Putamen (tissue), 1 donor: ENCODE measurements around the gene UBA5.

Experiments
- DNase-seq: peaks from one replicate; pipeline ENCODE4 v3.0.0-alpha.2; 2016; ENCODE audit warnings: low spot score

The UBA5 gene

GRCh38 chr3:132654190-132654589 is 5.9 kb upstream of the UBA5 start:
- DNase-seq: no peak

DNA sequence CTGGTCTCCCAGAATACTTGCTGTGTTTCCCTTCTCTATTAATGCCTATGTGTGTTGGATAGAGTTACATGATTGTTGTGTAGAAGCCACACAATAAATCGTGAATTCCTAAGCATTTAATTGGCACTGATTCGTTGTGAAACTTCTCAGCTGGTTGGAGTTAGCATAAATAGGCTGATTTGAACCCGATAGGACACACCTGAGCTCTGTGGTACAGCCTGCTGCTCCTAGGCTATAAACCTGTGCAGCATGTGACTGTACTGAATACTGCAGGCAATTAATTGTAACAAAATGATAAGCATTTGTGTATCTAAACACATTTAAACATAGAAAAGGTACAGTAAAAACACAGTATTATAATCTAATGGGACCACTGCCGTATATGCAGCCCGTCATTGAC is 5.4 kb upstream of the UBA5 start:
- no peak for DNase-seq

DNA sequence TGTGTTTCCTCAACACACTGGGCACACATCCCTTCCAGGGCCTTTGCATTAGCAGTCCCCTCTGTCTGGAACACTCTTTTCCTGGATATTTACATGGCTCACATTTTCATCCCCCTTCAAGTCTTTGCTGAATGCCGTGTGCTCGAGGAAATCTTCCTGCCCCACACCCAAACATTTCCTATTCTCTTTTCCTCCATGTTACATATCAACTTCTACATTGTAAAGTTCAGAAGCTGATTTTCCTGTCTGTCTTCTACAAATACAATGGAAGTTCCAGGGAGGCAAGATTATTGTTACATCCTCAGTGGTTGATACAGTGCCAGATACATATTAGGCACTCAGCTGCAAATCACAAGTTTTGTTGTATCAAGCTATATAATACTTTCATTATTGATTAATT is 4.7 kb upstream of the UBA5 start:
- no peak for DNase-seq

- no peak for DNase-seq
These were observed 2.0 kb upstream of the UBA5 start for GRCh38 chr3:132657869-132658747.

DNA sequence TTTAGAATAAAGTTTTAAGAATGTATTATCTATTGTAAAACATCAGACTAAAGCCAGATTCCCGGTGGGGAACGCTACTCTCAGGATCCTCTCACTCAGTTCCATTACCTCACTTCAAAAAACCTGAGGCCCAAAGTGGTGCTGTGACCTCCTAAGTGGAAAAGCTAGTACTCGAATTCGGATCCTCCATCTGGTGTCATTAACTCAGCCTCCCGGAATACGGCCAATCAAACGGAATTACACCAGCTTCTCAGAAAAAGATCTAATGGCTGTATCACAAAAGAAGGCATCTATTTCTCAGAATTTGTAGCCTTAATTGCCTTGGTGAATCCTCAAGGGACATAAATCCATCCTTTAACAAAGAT is 1.1 kb upstream of the UBA5 start:
- DNase-seq: peak; percentile 4

GRCh38 chr3:132659365-132660051 is 621 bp upstream of the UBA5 start, which contains the start of gene ACAD11:
Gene ACAD11 (minus strand): TSS chr3:132659809. CDS start chr3:132659751, 58 bp downstream.
- DNase-seq: peak; percentile 44

DNA sequence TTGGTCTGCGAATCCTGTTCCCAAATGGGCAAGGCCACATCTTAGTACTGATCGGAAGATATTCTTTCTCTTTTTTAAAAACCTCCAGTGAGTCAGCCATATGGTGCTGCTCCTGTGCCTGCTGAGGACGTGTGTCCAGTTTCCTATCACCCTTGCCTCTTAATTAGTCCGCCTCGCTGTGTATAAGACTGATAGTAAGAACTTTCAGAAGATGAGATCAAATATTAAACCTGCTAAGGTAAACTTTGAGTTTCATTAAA is 612 bp downstream of the UBA5 start:
- no peak for DNase-seq

- no peak for DNase-seq
These were observed 972 bp downstream of the UBA5 start for GRCh38 chr3:132661101-132661500.

DNA sequence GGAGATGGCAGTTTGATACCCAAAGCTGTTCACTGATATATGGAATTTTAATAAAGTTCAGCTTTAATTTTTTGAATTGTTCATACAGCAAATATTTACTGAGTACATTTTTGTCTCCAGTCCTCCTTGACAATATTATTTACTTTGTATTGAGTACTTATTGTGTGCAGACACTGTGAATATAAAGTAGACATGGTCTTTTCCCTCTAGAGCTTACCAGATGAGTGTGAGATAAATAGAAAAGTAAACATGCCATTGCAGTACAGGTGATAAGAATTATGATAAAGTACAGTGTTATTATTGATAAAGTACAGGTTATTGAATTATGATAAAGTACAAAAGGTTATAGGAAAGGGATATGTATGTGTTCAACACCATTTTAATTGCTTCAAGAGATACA is 2.1 kb downstream of the UBA5 start:
- no peak for DNase-seq

GRCh38 chr3:132665230-132665745 is 5.2 kb downstream of the UBA5 start:
- DNase-seq: no peak

DNA sequence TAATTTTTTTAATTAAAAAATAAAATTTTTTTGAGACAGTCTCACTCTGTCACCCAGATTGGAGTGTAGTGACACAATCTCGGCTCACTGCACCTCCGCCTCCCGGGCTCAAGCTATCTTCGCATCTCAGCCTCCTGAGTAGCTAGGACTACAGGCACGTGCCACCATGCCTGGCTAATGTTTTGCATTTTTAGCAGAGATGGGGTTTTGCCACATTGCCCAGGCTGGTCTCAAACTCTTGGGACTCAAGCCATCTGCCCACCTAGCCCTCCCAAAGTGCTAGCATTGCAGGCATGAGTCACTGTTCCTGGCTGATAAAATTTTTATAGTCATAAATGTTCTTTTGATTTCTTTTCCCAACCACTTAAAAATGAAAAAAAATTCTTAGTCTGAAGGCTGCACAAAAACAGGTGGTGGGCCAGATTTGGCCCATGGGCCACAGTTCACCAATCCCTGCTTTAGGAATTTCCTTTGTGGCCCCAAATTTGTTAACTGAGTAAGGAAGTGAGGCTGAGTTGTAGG is 9.2 kb downstream of the UBA5 start:
- no peak for DNase-seq

DNA sequence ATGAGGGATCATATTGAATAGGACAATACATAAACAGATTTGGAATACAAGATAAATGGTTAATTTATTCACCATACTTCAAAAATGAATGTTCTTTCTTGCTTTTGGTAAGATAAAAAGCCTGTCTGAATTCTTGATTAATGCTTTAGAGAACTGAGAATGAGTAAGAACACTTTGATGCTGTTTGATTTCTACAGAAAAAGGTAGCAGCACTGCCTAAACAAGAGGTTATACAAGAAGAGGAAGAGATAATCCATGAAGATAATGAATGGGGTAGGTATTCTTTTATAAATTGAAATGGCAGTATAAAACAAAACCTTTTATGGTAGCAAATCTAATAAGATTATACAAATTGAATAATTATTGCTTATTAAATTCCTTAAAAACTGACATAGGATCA is 15.3 kb downstream of the UBA5 start:
- no peak for DNase-seq

GRCh38 chr3:132679911-132680310 is 19.8 kb downstream of the UBA5 start:
- no peak for DNase-seq

GRCh38 chr3:132681421-132681820 is 21.3 kb downstream of the UBA5 start:
- no peak for DNase-seq

DNA sequence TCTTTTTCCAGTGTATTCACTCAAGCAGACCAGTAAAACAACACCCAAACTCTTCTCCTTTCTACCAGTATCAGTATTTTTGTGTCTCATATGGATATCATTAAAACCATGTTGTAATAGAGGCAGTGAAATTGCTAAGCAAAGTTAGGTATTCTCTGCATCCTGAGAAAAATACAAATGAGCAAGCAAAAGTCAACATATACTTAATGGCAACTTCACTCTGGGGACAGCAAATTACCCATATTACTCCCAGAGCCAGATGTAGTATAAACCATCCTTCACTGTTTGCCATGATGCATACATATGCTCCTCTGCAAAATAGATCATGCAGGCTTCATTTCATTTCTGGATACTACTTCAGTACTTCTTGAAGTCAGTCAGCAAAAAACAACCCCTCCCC is 22.1 kb downstream of the UBA5 start:
- DNase-seq: no peak

DNA sequence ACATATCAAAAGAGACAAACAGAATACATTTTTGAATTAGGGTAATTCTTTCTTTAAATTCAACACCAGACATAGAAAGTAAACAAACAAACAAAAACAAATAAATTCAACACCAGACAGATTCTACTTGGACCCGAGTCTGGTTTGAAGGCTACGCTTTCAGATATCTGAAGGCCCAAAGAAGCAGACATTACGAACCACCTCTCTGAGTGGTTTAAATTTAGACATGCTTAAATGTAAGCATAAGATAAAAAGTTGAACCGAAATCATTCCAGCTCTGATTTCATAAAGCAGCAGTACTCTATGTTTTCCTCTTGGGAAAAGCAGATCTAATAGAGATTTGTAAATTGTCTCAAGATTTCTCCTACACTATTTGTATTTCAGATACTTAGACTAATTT is 29.9 kb downstream of the UBA5 start:
- no peak for DNase-seq

DNA sequence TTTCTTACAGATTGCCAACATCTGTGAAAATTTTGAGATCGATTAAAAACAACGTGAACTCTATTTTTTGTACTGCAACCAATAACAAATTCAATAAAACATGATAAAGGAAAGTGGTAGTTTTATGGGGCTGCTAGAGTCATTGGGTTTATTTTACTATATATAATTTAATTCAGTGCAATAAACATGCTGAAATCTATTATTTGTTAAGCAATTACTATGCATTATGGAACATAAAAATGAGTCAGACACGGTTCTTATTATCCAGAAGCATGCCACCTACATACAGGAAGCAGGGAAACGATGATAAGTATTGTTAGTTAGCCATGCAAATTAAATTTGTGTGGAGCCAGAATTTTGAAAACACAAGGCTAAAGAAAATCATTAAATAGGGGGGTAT is 34.9 kb downstream of the UBA5 start:
- DNase-seq: no peak

DNA sequence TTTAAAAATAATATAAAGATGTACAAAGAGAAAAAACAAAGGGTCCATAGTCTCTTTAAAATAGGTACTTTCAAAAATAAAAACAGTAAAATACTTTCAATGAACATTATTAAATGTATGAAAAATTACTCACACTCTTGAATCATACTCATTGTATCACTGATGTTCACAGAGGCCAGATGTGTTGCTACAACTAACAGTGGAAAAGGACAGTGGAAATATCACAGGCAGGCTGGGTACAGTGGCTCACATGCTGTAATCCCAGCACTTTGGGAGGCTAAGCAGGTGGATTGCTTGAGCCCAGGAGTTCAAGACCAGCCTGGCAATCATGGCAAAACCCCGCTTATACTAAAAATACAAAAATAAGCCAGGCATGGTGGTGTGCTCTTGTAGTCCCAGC is 35.3 kb downstream of the UBA5 start:
- no peak for DNase-seq

GRCh38 chr3:132703733-132704132 is 43.6 kb downstream of the UBA5 start:
- no peak for DNase-seq

DNA sequence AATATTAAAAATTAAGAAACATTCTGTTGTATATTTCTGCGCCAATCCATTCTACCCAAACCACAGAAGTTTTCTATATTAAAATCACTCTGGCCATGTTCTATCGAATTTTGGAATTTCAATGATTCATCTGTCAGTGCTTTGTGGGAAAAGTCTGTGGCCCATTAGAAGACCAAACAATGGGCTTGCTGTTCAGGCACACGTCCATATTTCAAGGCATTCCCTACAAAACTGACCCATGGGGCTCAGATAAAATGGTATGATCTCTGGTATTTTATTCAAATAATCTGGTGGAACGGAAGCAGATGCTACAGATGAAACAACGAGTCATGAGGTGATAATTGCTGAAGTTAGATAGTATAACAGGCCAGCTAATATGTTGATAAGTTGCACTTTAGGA is 49.6 kb downstream of the UBA5 start:
- no peak for DNase-seq

GRCh38 chr3:132710311-132710710 is 50.2 kb downstream of the UBA5 start:
- no peak for DNase-seq

DNA sequence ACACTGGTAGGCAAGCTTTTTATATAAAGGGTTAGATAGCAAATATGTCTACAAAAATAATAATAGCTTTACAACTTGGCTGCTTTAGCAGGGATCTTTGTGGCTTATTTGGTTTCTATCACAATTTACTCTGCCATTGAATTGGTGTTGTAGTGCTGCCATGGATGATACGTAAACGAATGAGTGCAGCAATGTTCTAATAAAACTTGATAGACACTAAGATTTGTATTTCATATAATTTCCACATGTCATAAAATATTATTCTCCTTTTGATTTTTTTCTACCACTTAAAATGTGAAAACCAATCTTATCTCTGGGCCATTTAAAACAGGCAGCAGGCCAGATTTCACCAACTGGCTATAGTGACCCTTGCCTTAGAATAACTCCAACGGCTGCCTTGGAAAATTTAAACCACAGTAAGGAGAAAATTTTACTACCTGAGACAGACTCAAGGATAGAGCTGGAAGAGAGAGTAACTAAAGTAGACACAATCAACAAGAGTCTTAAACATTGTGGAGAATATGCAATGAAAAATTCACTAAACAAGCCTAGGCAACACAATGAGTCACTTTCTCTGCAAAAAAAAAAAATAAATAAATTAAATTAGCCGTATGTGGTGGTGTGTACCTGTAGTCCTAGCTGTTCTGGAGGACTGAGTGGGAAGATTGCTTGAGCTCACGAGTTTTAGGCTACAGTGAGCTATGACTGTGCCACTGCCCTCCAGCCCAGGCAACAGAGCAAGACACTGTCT is 54.0 kb downstream of the UBA5 start:
- DNase-seq: no peak

DNA sequence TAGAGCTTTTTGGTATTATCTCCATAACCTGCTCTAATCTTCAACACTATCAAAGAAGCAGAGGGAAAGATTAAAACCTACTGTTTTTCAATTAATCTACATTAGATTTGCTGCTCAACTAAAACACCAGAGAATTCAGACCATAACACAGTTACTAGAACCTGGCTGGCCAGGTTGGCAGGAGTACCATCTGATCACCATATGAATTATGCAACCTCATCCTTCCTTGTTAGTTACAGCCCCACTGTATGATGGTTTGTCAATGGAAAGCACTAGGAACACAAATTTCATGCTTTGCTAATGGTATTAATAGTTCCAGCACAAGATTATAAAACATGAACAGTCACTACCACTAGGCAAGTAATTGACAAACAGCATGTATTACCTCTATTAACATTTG is 56.2 kb downstream of the UBA5 start:
- no peak for DNase-seq
